ENCODE measurements around the gene TRIO. TPM values are rescaled to one million over a fixed set of nuclear protein-coding genes. Genes with fewer than 3 reads are reported as not detected.

Gene TRIO
- total RNA-seq, 1 donor from 2014 or later = 111 TPM

DNA sequence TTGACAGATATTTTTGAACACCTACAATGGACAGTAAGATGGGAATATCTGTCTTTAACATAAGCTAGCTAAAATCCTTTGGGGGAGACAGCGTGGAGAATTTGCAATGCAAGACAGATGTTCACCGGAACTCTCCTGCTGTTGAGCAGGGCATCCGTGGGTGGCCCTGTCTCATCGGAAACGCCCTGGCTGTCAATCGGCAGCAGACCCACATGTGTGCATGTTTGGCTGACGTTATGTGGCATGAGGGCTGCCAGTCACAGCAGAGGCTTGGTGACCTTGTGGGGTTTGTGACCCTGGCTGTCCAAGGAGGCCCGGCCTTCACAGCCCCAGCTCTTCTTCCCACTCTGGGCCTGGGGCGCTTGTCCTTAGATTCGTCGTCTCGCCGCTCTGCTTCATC, 308.7 kb downstream of the TRIO start:
- DNase-seq (ENCODE audit: low spot score) = no peak

DNA sequence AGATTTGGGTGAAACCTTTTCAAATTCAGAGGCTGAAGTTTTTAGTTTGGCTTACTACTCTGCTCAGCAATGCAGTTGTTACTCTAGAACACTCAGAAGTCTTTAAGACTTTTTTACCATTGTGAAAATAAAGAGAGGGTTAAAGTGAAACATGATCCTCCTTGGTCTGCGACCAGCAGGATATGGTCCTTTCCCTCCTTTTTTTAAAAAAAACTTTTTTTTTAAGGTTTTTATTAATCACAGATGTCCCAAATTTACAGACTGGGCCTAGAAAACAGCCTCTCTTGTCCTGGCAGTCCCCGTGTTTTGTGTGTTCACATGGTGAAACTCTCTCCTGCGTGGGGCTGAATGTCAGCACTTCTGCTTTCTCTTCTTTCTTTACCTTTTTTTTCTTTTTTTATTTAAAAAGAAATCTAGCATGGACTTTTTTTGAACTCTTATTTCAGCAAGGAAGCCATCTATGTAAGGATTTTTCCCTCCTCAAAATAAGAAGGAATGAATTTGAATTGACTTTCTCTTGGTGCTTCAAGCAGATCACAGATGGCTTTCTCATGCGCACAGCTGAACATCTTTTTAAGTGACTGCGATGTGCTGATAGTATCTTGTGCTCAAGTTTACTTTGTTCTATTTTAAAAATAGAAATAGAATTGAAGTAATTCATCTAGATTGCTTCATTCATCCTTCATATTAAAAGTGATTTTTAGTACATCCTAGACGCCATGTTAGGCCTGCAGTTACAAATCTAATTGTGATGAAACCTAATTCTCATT, 309.7 kb downstream of the TRIO start:
- DNase-seq (ENCODE audit: low spot score) = no peak

DNA sequence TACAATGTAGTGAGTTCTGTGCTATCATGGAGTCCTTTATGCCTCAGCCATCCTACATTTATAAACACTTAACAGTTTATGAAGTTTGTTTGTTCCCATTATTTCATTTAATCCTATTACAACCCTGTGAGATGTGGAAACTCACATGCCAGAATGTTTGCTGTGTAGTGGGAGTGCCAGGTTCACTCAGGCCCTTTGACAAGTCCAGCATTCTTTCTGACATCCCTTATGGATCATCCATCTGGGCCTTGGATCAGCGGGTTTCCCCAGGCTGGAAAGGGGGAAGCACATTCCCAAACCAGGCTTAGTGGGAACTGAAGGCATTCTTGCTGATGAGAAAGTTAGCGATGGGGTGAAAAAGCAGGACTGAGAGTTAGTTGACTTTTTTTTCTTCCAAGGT, 310.3 kb downstream of the TRIO start:
- DNase-seq (ENCODE audit: low spot score) = no peak

DNA sequence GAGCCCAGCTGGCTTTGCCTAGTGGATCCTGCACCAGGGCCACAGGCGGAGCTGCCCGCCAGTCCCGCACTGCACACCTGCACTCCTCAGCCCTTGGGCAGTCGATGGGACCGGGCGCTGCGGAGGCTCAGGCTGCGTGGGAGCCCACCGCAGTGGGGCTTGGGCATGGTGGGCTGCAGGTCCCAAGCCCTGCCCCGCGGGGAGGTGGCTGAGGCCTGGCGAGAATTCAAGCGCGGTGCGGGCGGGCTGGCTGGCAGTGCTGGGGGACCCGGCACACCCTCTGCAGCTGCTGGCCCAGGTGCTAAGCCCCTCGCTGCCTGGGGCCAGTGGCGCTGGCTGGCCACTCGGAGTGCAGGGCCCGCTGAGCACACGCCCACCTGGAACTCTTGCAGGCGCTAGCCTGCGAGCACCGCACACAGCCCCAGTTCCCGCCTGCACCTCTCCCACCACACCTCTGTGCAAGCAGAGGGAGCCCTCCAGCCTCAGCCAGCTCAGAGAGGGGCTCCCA, 312.7 kb downstream of the TRIO start:
- DNase-seq (ENCODE audit: low spot score) = no peak

DNA sequence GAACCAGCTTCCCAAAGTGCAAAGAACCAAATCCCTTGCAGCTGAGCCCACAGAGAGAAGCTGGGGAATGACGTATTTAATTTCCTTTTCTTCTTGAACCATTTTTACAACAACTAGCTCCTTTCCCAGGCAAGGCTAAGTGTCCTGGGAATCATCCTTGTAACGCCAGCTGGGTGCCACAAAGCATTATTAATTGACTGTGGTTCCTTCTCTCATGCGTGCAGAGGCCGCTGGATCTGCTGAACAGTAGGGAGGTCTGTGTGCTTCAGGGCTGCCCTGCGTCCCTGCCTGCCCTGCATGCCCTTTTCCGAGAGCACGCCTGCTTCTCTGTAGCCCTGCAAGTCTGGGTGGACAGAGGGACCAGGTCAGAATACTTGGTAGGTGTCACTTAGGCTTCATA, 314.3 kb downstream of the TRIO start:
- DNase-seq (ENCODE audit: low spot score) = no peak

DNA sequence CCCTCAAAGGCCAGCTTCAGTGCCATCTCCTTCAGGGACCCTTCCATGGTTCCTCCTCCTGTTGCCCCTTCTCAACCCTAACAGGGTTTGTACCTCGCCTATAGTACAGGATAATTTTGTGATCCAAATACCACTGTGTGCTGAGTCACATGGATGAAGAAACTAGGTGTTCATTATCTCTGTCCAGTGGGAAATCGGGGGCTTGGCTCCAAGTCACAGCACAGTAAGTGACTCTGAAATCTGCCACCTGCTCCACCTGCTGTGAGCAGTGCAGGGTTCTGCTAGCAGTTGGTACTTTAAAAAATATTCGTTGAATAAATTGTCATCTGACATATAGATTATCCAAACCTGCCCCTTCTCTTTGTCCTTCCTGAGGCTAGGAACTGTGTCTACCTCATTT, 315.3 kb downstream of the TRIO start:
- DNase-seq (ENCODE audit: low spot score) = no peak

DNA sequence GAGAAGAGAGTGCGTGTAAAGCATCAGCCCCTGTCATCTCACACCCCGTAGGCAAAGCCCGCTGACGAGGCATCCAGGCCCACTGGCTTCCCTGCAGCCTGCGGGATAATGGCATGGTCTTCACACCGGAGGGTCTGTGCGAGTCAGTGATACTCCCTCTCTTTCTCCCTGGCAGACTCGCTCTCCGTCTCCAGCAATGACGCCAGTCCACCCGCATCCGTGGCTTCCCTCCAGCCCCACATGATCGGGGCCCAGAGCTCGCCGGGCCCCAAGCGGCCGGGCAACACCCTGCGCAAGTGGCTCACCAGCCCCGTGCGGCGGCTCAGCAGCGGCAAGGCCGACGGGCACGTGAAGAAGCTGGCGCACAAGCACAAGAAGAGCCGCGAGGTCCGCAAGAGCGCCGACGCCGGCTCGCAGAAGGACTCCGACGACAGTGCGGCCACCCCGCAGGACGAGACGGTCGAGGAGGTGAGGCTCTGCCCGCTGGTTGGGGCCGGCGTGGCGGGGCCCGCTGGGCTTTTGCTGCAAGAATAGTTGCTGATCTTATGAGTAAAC, 317.8 kb downstream of the TRIO start:
- DNase-seq (ENCODE audit: low spot score) = no peak

DNA sequence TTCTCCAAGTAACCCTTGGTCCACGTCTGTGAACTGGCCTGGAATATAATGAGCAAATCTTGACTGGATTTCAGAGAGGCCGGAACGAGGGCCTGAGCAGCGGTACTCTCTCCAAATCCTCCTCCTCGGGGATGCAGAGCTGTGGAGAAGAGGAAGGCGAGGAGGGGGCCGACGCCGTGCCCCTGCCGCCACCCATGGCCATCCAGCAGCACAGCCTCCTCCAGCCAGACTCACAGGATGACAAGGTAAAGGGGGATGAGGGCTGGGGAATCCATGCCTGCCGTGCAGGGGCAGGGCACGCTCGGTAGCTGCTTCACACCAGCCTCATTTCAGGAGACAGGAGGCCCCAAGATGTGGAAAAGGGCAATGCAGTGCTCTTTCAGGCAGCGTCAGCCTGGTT, 319.5 kb downstream of the TRIO start:
- no peak for DNase-seq (ENCODE audit: low spot score)

DNA sequence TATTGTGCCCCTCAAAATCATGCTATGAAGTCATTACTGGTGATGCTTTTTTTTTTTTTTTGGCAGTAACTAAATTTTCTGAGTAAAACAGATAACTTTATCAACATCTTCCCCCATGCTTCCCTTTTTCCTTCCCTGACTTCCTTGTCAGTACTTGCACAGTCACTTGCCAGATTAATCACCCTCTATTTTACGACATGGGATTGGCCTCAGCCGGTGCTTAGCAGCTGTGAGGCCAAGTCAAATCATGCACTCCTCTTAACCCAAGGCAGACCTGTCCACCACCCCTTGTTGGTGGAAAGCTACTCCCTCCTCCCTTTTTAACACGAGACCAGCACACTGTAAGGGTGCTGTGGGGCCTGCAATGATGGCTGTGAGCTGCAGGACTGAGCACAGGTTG, 320.5 kb downstream of the TRIO start:
- DNase-seq (ENCODE audit: low spot score) = no peak

DNA sequence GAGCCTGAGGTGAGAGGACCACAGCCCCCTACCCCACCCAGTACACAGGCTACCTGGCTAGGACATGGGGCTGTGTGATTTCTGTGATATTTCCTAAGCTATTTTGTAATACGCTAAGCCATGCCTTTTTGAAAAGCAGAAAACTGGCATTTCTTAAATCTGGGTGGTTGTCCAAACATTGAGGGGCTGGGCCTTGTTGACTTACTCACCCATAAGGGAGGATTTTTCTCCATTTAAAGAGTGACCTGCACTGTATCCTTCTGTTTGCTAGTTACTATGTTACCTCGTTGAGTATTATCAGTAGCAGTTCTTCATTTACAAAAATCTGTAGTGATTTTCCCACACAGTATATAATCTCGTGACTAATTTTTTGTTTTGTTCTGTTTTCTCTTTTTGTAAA, 321.0 kb downstream of the TRIO start:
- DNase-seq (ENCODE audit: low spot score) = no peak

DNA sequence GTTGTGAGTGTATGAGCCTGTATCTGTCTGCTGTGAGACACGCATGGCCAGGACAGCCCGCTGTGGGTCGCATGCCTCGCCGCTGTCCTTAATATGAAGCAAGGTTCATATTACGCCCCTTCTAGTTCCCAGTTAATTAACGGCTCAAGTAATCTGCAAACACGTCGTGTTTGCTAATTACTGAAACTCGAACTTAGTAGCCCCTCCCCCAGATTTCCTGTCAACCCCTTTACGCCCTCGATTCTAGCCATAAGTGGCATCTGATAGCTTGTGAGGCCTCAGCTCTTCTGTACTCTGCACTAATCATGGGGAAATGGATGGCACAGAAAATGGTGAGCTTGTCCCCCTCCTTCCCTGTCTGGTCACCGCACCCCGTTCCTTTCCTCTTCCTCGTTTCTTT, 321.5 kb downstream of the TRIO start:
- no peak for DNase-seq (ENCODE audit: low spot score)

DNA sequence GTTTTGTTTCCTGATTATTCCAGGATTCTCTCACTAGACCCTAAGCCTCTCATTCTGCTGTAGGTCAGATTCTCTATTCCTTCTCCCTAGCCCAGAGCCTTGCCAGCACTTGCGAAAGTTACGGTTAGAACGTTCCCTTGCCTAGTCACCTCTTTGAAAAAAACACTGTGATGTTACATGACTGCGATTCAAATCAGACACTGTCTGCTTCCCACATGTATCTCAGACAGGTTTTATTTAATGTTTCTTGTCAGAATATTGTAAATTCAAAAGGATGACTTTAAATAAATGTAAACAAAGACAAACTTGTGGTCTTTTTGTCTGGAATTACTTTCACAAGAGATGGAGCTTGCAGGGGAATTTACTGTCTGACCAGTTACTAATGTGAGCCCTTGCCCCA, 322.0 kb downstream of the TRIO start:
- DNase-seq (ENCODE audit: low spot score) = no peak

DNA sequence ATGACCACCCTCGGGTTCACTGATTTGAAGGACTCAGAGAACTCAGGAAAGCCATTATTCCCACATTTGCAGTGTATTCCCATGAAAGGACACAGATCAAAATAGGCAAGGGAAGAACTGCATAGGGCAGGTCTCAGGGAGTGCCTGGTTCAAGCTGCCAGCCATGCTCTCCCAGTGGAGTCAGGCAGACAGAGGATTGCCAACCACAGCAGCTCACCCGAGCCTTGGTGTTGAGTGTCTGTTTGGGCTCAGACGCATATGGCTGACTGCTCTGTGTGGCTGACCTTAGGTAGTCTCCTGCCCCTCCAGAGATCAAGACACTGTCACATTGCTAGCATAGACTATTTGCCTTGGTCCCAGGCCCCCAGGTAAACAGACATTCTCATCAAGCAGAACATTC, 322.6 kb downstream of the TRIO start:
- no peak for DNase-seq (ENCODE audit: low spot score)

DNA sequence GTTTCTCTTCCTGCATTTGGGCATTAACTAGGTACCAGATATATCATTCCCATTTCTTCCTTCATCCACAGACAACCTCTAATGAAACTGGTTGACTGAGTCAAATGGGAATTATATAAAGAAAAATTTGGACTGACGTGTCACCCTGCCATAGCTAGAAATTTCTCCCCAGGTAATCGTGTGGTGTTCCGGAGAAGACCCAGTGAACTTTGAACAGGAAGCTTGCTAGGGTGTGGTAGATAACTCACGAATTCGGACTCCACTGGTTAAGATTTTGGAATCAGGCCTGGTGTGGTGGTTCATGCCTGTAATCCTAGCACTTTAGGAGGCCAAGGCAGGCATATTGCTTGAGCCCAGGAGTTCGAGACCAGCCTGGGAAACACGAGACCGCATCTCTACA, 324.1 kb downstream of the TRIO start:
- DNase-seq (ENCODE audit: low spot score) = no peak

DNA sequence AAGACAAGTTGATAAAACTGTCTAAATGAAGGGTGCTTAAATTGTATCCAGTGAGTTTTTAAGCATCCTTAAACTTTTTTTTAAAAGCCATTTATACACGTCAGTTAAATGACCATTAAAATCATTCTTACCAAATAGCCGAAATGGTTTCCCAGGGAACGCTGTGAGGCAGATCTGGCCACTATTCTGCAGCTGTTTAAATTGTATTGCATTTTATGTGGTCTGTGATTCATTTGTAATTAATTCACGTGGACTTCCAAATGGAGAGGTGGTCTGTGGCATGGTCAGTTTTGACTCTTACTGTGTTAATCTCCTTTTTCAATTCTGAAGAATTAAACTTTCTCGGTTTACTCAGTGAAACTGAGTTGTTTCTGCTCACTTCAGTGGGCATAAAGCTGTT, 324.7 kb downstream of the TRIO start:
- DNase-seq (ENCODE audit: low spot score) = no peak

DNA sequence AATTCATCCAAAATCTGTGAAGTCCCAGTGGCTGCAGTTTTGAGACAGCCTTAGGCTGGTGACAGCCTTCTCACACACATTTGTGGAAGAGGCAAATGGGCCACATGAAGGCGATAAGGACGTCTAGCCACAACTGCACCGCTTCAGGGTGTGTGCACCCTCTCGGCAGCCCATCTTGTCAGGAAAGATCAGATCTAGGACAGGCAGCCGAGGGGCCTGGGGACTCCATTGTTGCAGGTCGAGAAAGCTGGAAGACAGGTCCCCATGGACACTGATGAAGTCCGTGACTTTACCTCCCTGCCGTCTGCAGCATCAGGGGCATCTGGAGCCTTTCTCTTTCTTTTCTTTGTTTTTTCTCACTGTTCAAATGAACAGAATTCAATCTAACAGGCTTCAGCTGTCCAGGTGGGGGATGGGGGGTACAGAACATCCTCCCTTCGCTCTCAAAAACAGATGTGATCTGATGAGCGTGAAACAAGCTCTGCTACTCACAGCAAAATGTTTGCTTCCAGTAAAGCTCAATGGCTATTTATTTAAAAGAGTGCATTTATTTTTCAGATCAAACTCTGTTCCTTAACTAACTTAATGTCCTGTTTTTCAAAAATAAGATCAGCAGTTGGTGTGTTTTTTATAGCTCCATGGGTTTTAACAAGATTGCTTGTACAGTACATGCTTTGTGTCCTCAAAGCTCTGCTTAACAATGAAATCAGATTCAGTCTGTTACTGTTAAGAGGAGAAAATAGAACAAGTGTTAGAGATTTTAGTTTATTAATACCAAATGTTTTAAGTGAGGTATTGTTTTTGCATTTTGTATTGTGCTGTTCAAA, 326.6 kb downstream of the TRIO start:
- DNase-seq (ENCODE audit: low spot score) = no peak

DNA sequence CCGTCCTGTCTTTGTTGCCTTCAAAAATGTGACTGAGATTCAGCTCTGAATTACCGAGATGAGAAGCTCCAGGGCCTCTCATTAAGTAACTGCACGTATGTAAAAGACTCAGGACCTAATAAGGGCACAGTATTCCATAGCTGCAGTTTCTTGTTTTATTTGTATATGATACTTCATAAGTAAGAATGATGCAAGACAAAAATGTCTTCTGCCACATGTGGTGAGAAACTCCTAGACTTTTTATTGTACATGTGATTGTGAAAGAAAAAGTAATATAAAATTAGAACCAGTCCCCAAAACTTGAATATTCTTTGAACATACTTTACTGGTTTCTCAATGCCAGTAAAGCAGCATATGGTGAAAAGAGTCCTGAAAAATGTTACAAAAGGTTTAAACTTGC, 328.4 kb downstream of the TRIO start:
- DNase-seq (ENCODE audit: low spot score) = no peak

DNA sequence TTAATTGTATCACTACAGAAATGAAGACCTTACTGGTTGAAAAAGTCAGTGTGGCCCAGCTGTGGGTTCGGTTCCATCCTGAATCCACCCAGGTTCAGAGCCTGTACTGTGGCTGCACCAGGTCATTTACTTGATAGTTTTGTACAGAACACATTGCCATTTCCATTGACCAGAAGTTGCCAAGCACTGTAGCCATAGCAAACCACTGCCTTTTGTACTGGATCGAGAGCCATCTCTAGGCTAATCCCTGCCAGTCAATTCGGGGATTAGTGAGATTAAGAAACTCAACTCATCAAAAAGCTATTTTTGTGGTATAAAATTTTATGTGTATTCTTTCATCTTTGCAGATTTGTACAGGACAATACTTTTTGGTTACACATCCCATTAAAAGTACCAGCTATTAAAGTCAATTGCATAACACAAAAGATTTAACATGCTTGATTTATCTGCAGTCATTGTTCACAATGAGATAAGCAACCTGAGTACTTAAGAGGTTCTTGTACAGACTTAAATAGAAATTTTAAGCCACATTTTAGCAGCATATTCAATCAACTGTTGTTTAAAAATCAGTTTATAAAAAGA, 329.9 kb downstream of the TRIO start:
- no peak for DNase-seq (ENCODE audit: low spot score)

DNA sequence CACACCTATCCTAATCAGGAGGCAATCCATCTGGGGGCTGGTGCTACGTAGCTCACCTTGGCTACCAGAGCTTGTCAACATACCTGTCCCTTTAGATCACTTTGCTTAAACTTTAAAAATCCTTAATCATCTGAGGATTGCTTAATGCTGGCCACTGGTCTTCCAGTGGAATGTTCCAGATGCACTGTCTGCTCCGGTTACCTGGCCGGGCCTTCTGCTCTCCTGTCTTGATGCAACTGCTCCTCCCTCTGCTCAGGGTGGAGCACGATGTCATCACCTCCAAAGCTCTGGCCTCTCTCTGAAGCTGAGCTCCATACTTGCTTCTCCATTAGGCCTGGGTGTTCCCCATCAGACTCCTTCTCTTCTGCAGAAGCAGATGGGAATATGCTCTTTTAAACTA, 331.9 kb downstream of the TRIO start:
- no peak for DNase-seq (ENCODE audit: low spot score)

DNA sequence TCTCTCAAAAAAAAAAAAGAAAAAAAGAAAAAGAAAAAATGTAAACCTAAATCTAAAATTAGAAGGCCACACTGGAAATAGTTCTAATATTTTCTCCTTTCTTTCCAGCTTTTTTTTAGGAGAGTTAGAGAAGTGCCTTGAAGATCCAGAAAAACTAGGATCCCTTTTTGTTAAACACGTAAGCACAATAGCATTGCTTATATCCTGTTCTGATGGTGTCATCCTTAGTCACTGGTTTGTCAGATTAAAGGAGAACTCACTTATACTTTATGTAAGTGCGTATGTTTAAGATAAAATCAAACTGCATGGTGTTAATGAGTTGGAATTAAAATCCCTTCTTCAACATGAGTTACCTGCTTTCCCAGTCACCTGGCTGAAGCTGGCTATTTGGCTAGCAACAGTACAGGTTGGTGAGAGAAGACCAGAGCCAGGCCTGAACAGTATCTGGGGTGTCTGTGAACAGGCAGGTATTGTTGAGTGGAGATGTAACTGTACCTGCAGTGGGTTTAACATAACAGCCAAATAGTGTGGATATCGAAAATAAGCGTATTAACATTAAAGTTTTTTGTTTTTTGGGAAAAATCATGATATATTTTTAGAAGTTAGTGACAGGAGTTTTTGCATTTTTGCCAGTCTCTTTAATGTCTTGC, 333.8 kb downstream of the TRIO start:
- no peak for DNase-seq (ENCODE audit: low spot score)

DNA sequence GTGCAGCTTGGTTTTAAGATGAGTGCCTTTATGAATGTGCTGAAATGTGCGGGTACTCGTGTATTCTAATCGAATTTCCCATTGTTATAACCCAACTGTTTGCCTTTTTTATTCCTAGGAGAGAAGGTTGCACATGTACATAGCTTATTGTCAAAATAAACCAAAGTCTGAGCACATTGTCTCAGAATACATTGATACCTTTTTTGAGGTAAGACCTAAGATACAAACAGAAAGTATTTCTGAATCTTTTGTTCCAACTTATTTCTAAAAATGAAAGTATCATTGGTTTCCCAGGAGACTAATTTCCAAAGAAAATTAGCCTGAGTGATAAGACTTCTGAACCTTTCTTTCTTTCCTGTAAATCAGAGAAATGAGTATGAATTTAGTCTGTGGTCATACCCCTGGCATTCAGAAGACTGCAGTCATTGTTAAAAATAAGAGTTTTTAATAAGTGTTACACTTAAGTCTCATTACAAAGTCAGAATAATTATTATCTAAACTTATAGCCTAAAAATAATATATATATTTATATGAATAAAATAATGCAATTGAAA, 336.1 kb downstream of the TRIO start:
- no peak for DNase-seq (ENCODE audit: low spot score)

DNA sequence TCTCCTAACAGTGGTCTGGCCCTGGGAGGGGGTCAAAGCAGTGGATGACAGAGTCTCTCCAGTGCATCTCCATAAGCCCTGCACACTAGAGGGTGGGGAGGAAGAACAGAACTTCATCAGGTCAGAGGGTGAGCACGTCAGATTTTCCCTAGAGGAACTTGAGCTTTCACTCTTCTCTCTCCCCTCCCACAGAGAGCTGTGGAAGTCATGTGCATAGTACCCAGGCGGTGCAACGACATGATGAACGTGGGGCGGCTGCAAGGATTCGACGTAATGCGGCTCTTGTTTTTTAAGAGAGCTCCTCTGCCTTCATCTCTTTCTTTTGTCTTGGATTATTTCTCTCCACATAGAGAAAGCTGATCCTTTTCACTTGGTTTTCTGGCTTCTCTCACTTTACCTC, 338.2 kb downstream of the TRIO start:
- no peak for DNase-seq (ENCODE audit: low spot score)
